Mucosa of descending colon (tissue), 3 donors: ENCODE measurements around the gene ATP13A2. TPM values are rescaled to one million over a fixed set of nuclear protein-coding genes. Genes with fewer than 3 reads are reported as not detected.

ENCODE experiments used
- ATAC-seq: fragments of 200-7000 bp; cut with Tn5 transposase; one replicate; pipeline ENCODE4 v1.9.1; 2020; ENCODE audit warnings: mild to moderate bottlenecking, moderate library complexity
- DNase-seq, 3 donors: peaks; one replicate each; pipeline ENCODE4 v3.0.0-alpha.2; 2020
- H3K36me3 ChIP-seq: fragments of 200-600 bp; one replicate; pipeline ENCODE4 v1.8.0; 2021; ENCODE audit warnings: low read depth, mild to moderate bottlenecking
- H3K4me1 ChIP-seq: fragments of 200-600 bp; one replicate; pipeline ENCODE4 v1.8.0; 2021; ENCODE audit warnings: low read depth, mild to moderate bottlenecking
- H3K4me3 ChIP-seq: fragments of 200-600 bp; one replicate; pipeline ENCODE4 v1.8.0; 2021; ENCODE audit warnings: mild to moderate bottlenecking
- H3K9me3 ChIP-seq: fragments of 200-600 bp; one replicate; pipeline ENCODE4 v1.8.0; 2021; ENCODE audit warnings: mild to moderate bottlenecking
- intact Hi-C, 2 donors: fragments of 100-400 bp; cut with DNase I in 1 of 2; cut with micrococcal nuclease in 1 of 2; formaldehyde crosslinking; loops; one replicate each; pipeline versions ENCODE4 v1.11.0 to v1.11.1; 2022; cut with DNase I, micrococcal nuclease
- total RNA-seq, 3 donors: library from RNA; stranded (reverse); fragmentation: NEBNext Ultra II Directional in 2 of 3; extraction: Animal tissue kit (Norgen Biotek cat#: 25700) in 2 of 3; gene quantifications; one replicate each; pipeline versions ENCODE4 v1.2.1 to v1.2.4, GENCODE V29; 2021 to 2023
- TF ChIP-seq, protein P1 (sequence below): fragments of 200-600 bp; IDR thresholded peaks from one replicate; pipeline ENCODE4 v1.8.0; 2022; ENCODE audit warnings: antibody characterized with exemption, mild to moderate bottlenecking
- donor health status: DM: no; HTN: no; CAD: no; lungs with moderate emphysema.
- donor health status: DM: no; HTN: no; CAD: no.
- donor health status: DM: no; HTN: yes; CAD: no.

ATP13A2 gene
- total RNA-seq, 3 donors from 2014 or later: 36.0 to 53.5 (median 44.1) TPM

DNA sequence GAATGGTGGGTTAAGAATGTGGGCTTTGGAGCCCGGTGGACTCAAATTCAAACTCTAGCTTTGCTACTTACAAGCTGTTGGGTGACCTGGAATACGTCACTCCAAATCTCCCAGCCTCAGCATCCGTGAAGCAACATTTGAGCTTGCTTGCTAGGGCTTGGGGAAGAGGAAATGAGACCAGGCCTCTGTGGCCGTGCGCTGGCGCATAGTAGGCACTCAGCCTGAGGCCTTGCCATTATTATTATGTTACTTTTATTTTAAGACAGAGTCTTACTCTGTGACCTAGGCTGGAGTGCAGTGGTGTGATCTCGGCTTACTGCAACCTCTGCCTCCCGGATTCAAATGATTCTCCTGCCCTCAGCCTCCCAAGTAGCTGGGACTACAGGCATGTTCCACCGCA, 19.1 kb downstream of the ATP13A2 start:
- TF ChIP-seq, protein P1, sequence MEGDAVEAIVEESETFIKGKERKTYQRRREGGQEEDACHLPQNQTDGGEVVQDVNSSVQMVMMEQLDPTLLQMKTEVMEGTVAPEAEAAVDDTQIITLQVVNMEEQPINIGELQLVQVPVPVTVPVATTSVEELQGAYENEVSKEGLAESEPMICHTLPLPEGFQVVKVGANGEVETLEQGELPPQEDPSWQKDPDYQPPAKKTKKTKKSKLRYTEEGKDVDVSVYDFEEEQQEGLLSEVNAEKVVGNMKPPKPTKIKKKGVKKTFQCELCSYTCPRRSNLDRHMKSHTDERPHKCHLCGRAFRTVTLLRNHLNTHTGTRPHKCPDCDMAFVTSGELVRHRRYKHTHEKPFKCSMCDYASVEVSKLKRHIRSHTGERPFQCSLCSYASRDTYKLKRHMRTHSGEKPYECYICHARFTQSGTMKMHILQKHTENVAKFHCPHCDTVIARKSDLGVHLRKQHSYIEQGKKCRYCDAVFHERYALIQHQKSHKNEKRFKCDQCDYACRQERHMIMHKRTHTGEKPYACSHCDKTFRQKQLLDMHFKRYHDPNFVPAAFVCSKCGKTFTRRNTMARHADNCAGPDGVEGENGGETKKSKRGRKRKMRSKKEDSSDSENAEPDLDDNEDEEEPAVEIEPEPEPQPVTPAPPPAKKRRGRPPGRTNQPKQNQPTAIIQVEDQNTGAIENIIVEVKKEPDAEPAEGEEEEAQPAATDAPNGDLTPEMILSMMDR: no peak
- ATAC-seq: no peak
- intact Hi-C loops: no loop called here
- no peaks in the 10 kb centered on the region for H3K36me3 ChIP-seq
- no peaks in the 10 kb centered on the region for H3K4me1 ChIP-seq
- no peaks in the 10 kb centered on the region for H3K9me3 ChIP-seq
- DNase-seq: no peak
- no peak overlapping the region for H3K4me3 ChIP-seq

DNA sequence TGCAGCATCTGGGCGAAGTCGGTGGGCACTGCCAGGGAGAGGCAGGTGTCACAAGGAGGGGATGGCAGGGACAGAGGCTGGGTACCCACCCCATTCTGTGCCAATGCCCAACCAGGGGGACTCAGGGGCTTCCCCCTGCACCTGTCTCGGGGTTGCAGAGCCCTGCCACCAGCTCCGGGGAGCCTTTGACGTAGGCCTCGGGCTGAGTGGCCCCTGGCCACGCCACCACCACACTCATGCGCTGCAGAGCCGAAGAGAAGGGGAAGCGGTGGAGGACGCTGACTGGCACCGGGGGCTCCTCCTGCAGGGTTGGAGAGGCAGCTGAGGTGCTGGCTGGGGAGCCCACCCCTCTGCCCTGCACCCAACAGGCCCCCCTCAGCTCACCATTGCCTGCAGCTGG, 19.6 kb downstream of the ATP13A2 start:
- intact Hi-C loops: no loop called here
- ATAC-seq (no peak), DNase-seq (no peak)
- no peaks in the 10 kb centered on the region for H3K36me3 ChIP-seq
- H3K4me1 ChIP-seq: no peaks in the 10 kb centered on the region
- H3K9me3 ChIP-seq: no peaks in the 10 kb centered on the region
- H3K4me3 ChIP-seq: no peak overlapping the region
- TF ChIP-seq, protein P1: no peak

DNA sequence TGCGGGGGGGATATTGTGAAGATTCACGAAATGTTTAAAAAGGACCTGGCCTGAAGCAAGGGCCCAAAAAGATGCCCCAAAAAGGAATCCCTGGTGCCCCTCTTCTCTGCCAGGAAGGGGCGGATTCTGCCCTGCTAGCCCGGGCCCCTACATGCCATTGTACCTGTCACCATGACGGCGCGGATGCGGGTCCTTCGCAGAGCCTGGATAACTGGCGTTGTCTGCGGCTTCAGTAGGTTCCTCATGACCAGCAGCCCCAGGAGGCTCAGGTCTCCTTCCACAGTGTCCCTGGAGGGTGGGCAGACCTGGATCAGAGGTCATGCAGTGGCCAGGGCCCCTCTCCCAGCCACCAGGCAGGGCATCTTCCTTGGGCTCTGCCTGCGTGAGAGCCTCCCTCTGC, 20.2 kb downstream of the ATP13A2 start:
- TF ChIP-seq, protein P1: no peak
- intact Hi-C loops: no loop called here
- Histone ChIP-seq H3K9me3 (no peaks in the 10 kb centered on the region), H3K36me3 (no peaks in the 10 kb centered on the region), H3K4me3 (no peak overlapping the region), H3K4me1 (no peaks in the 10 kb centered on the region)
- DNase-seq (no peak), ATAC-seq (no peak)

DNA sequence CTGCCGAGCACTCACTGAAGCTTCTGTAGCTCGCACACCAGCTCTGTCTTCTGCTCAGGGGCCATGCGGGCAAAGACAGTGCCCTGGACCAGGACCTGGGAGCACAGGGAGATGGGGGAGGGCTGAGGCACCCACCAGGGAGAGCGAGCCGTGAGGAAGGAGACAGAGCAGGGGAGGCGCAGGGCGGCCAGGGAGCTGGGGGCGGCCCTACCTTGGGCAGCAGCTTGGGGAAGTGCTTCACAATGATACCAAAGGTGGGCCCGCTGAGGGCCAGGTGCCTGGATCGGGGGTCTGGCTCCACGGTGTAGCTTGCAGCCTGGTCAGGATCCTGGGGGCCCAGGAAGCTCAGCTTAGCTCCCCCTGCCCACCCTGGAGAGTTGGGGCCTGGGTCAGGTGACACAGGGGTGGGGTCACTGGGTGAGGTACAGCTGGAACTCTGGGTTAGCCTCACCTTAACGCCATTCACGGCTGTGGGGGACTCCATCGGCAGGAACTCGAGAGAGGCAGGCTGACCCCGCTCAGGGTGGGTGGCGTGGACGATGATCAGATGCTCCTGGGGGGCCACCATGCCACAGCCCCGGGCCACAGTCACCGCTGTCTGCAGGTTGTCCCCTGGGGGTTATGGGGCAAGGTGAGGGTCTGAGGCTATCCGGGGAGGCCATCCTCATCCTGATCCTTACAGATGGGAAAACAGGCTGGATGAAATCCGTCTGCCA, 21.9 kb downstream of the ATP13A2 start:
- H3K4me3 ChIP-seq: no peak overlapping the region
- TF ChIP-seq, protein P1: no peak
- ATAC-seq: no peak
- H3K36me3 ChIP-seq: no peaks in the 10 kb centered on the region
- H3K9me3 ChIP-seq: no peaks in the 10 kb centered on the region
- no peaks in the 10 kb centered on the region for H3K4me1 ChIP-seq
- no peak for DNase-seq
- intact Hi-C loops: no loop called here

DNA sequence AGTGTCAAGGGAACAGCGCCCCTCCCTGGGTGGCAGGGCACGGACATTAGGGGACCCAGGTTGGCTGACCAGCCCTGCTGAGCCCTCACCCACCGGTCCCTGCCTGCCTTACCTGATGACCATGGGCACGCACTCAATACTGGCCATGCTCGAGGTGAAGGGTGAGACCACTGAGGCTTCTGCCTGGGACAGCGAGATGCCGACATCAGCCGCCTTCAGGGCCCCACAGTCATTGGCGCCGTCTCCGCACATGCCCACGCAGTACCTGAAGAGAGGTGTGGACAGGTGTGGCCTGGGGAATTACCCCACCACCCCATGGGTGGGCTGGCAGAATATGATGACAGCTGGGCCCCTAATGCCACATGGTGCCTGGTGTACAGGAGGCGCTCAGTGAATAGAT, 23.5 kb downstream of the ATP13A2 start:
- DNase-seq (no peak), ATAC-seq (no peak)
- Histone ChIP-seq H3K4me3 (no peak overlapping the region), H3K36me3 (no peaks in the 10 kb centered on the region), H3K9me3 (no peaks in the 10 kb centered on the region), H3K4me1 (no peaks in the 10 kb centered on the region)
- intact Hi-C loops: no loop called here
- TF ChIP-seq, protein P1: no peak

DNA sequence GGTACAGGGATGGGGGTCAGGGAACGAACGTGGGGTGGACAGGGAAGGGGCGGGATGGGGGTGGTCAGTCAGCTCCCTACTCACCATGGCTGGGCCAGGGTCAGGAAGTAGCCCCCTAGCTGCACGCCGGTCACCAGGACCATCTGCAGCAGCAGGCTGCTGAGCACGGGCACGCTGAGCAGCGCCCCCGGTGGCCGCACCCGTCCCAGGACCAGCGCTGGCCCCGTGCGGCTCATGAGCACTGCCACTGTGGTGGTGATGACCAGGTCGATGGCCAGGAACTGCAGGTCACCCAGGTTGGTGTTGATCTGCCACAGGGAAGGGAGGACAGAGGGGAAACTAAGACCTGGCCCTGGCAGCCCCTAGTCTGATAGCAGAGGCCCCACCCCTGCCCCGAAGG, 24.8 kb downstream of the ATP13A2 start:
- Histone ChIP-seq H3K36me3 (no peaks in the 10 kb centered on the region), H3K4me3 (no peak overlapping the region), H3K9me3 (no peaks in the 10 kb centered on the region), H3K4me1 (no peaks in the 10 kb centered on the region)
- ATAC-seq (peak; percentile 28), DNase-seq (no peak)
- intact Hi-C loops: no loop called here
- TF ChIP-seq, protein P1: no peak
